ENCODE data around the gene HOXC4.

HOXC4 gene

GRCh38 chr12:54047160-54047963 lies 6.3 kb upstream of the HOXC4 start:
- ChIA-PET POLR2A (no interaction called here), CTCF (interaction anchor here (0.7 kb wide), 1 partner anchor 10 kb away, joined by 3 read pairs; no protein-coding TSS in a partner anchor)
- Histone ChIP-seq H3K36me3 (ENCODE audit: control insufficient read depth in 2 of 2, insufficient read depth in 1 of 2, low read length in 2 of 2) (peaks cover 4 to 29% of the 10 kb centered on the region in 2 experiments), H3K27ac (ENCODE audit: extremely low read depth, low read depth, low read length) (no peak overlapping the region), H3K4me3 (ENCODE audit: low read depth, low read length) (no peak overlapping the region), H3K4me1 (ENCODE audit: control insufficient read depth, insufficient read depth, low read length) (peaks cover 58% of the 10 kb centered on the region), H3K9me3 (ENCODE audit: control insufficient read depth, insufficient read depth, low read depth, low read length) (no peaks in the 10 kb centered on the region)
- TF ChIP-seq MZF1 (tag by site-specific recombination; IDR thresholded peaks at IDR 0.05; ENCODE audit: borderline replicate concordance), result no peak
- TF ChIP-seq TSHZ1 (tag by site-specific recombination; IDR thresholded peaks at IDR 0.05; ENCODE audit: borderline replicate concordance), result no peak
- no peak for TF ChIP-seq ZNF394 (tag by site-specific recombination; IDR thresholded peaks at IDR 0.05; ENCODE audit: borderline replicate concordance)
- no peak for TF ChIP-seq ZNF843 (tag by site-specific recombination; IDR thresholded peaks at IDR 0.05)
- no peak for TF ChIP-seq ZNF280D (tag by site-specific recombination; IDR thresholded peaks at IDR 0.05)
- TF ChIP-seq ZNF157 (tag by site-specific recombination; IDR thresholded peaks at IDR 0.05), result no peak
- no peak for TF ChIP-seq ZNF239 (tag by site-specific recombination; IDR thresholded peaks at IDR 0.05)
- no peak for TF ChIP-seq ZNF423 (tag by site-specific recombination; IDR thresholded peaks at IDR 0.05)
- TF ChIP-seq ZSCAN4 (tag by site-specific recombination; IDR thresholded peaks at IDR 0.05), result no peak
- no peak for TF ChIP-seq MYNN (tag by site-specific recombination; IDR thresholded peaks at IDR 0.05; ENCODE audit: borderline replicate concordance)
- no peak for TF ChIP-seq ZNF548 (tag by site-specific recombination; IDR thresholded peaks at IDR 0.05)
- TF ChIP-seq GFI1B (tag by site-specific recombination; IDR thresholded peaks at IDR 0.05), result no peak
- no peak for TF ChIP-seq SP3 (tag by site-specific recombination; IDR thresholded peaks at IDR 0.05)

GRCh38 chr12:54047964-54048303 lies 5.7 kb upstream of the HOXC4 start:
- H3K27ac ChIP-seq (ENCODE audit: extremely low read depth, low read depth, low read length), result no peak overlapping the region
- POLR2A ChIA-PET, result no interaction called here
- peaks cover 4 to 26% of the 10 kb centered on the region in 2 experiments for H3K36me3 ChIP-seq (ENCODE audit: control insufficient read depth in 2 of 2, insufficient read depth in 1 of 2, low read length in 2 of 2)
- no peak overlapping the region for H3K4me3 ChIP-seq (ENCODE audit: low read depth, low read length)
- CTCF ChIA-PET, result no interaction called here
- H3K9me3 ChIP-seq (ENCODE audit: control insufficient read depth, insufficient read depth, low read depth, low read length), result no peaks in the 10 kb centered on the region
- peaks cover 59% of the 10 kb centered on the region for H3K4me1 ChIP-seq (ENCODE audit: control insufficient read depth, insufficient read depth, low read length)
- TF ChIP-seq ZBTB48 (tag by site-specific recombination; IDR thresholded peaks at IDR 0.05) (no peak), ZNF549 (tag by site-specific recombination; IDR thresholded peaks at IDR 0.05) (no peak), ZNF175 (tag by site-specific recombination; IDR thresholded peaks at IDR 0.05) (no peak), ZNF292 (tag by site-specific recombination; IDR thresholded peaks at IDR 0.05; ENCODE audit: borderline replicate concordance, low read depth) (no peak), ZNF76 (tag by site-specific recombination; IDR thresholded peaks at IDR 0.05; ENCODE audit: borderline replicate concordance, low read depth) (no peak), REPIN1 (tag by site-specific recombination; IDR thresholded peaks at IDR 0.05; ENCODE audit: low read depth) (no peak), ZNF157 (tag by site-specific recombination; IDR thresholded peaks at IDR 0.05) (no peak), GFI1B (tag by site-specific recombination; IDR thresholded peaks at IDR 0.05) (no peak)

Data from HEK293 (cell line).